Measurements from ENCODE around the gene SBF2.
"Not testable (repeated sequence)": the region's sequence is repeated elsewhere in the genome, so short reads cannot be mapped to it uniquely, and the experiment has no call there.

Gene SBF2

GRCh38 chr11:9957072-9957471 is 336.9 kb downstream of the SBF2 start:
- H3K27me3 ChIP-seq (ENCODE audit: control insufficient read depth, insufficient read depth, low read length): no peaks in the 10 kb centered on the region
- no peaks in the 10 kb centered on the region for H3K36me3 ChIP-seq (ENCODE audit: control insufficient read depth, insufficient read depth, low read length)
- H3K9me3 ChIP-seq (ENCODE audit: control insufficient read depth, insufficient read depth, low read length): no peaks in the 10 kb centered on the region
- no peak overlapping the region for H3K9ac ChIP-seq (ENCODE audit: low read depth, low read length)
- H3K4me1 ChIP-seq (ENCODE audit: control insufficient read depth, insufficient read depth, low read length): no peaks in the 10 kb centered on the region
- no peak overlapping the region for H3K4me3 ChIP-seq (ENCODE audit: low read depth, low read length)

GRCh38 chr11:9956483-9956882 is 337.5 kb downstream of the SBF2 start:
- H3K4me3 ChIP-seq (ENCODE audit: low read depth, low read length): no peak overlapping the region
- H3K36me3 ChIP-seq (ENCODE audit: control insufficient read depth, insufficient read depth, low read length): no peaks in the 10 kb centered on the region
- H3K9ac ChIP-seq (ENCODE audit: low read depth, low read length): no peak overlapping the region
- no peaks in the 10 kb centered on the region for H3K27me3 ChIP-seq (ENCODE audit: control insufficient read depth, insufficient read depth, low read length)
- no peaks in the 10 kb centered on the region for H3K9me3 ChIP-seq (ENCODE audit: control insufficient read depth, insufficient read depth, low read length)
- H3K4me1 ChIP-seq (ENCODE audit: control insufficient read depth, insufficient read depth, low read length): no peaks in the 10 kb centered on the region

- Histone ChIP-seq H3K9ac (ENCODE audit: low read depth, low read length) (no peak overlapping the region), H3K27me3 (ENCODE audit: control insufficient read depth, insufficient read depth, low read length) (no peaks in the 10 kb centered on the region), H3K36me3 (ENCODE audit: control insufficient read depth, insufficient read depth, low read length) (no peaks in the 10 kb centered on the region), H3K4me1 (ENCODE audit: control insufficient read depth, insufficient read depth, low read length) (no peaks in the 10 kb centered on the region), H3K4me3 (ENCODE audit: low read depth, low read length) (no peak overlapping the region), H3K9me3 (ENCODE audit: control insufficient read depth, insufficient read depth, low read length) (no peaks in the 10 kb centered on the region)
Observed at GRCh38 chr11:9955391-9955790, 338.6 kb downstream of the SBF2 start.

- H3K9me3 ChIP-seq (ENCODE audit: control insufficient read depth, insufficient read depth, low read length): no peaks in the 10 kb centered on the region
- H3K9ac ChIP-seq (ENCODE audit: low read depth, low read length): no peak overlapping the region
- no peaks in the 10 kb centered on the region for H3K27me3 ChIP-seq (ENCODE audit: control insufficient read depth, insufficient read depth, low read length)
- H3K4me1 ChIP-seq (ENCODE audit: control insufficient read depth, insufficient read depth, low read length): no peaks in the 10 kb centered on the region
- H3K4me3 ChIP-seq (ENCODE audit: low read depth, low read length): no peak overlapping the region
- H3K36me3 ChIP-seq (ENCODE audit: control insufficient read depth, insufficient read depth, low read length): no peaks in the 10 kb centered on the region
Observed at GRCh38 chr11:9953994-9954626, 339.9 kb downstream of the SBF2 start.

GRCh38 chr11:9952511-9953196 is 341.4 kb downstream of the SBF2 start:
- H3K36me3 ChIP-seq (ENCODE audit: control insufficient read depth, insufficient read depth, low read length): no peaks in the 10 kb centered on the region

GRCh38 chr11:9951807-9952206 is 342.2 kb downstream of the SBF2 start:
- Histone ChIP-seq H3K4me3 (ENCODE audit: low read depth, low read length) (no peak overlapping the region), H3K36me3 (ENCODE audit: control insufficient read depth, insufficient read depth, low read length) (no peaks in the 10 kb centered on the region), H3K27me3 (ENCODE audit: control insufficient read depth, insufficient read depth, low read length) (no peaks in the 10 kb centered on the region), H3K9me3 (ENCODE audit: control insufficient read depth, insufficient read depth, low read length) (no peaks in the 10 kb centered on the region), H3K4me1 (ENCODE audit: control insufficient read depth, insufficient read depth, low read length) (no peaks in the 10 kb centered on the region), H3K9ac (ENCODE audit: low read depth, low read length) (no peak overlapping the region)

More at GRCh38 chr11:9952511-9953196, 341.4 kb downstream of the SBF2 start:
- no peak overlapping the region for H3K9ac ChIP-seq (ENCODE audit: low read depth, low read length)
- no peak overlapping the region for H3K4me3 ChIP-seq (ENCODE audit: low read depth, low read length)
- H3K9me3 ChIP-seq (ENCODE audit: control insufficient read depth, insufficient read depth, low read length): no peaks in the 10 kb centered on the region
- H3K4me1 ChIP-seq (ENCODE audit: control insufficient read depth, insufficient read depth, low read length): no peaks in the 10 kb centered on the region
- no peaks in the 10 kb centered on the region for H3K27me3 ChIP-seq (ENCODE audit: control insufficient read depth, insufficient read depth, low read length)

GRCh38 chr11:9950462-9950861 is 343.6 kb downstream of the SBF2 start:
- no peak overlapping the region for H3K9ac ChIP-seq (ENCODE audit: low read depth, low read length)
- H3K27me3 ChIP-seq (ENCODE audit: control insufficient read depth, insufficient read depth, low read length): no peaks in the 10 kb centered on the region
- no peaks in the 10 kb centered on the region for H3K36me3 ChIP-seq (ENCODE audit: control insufficient read depth, insufficient read depth, low read length)
- H3K4me3 ChIP-seq (ENCODE audit: low read depth, low read length): no peak overlapping the region
- no peaks in the 10 kb centered on the region for H3K4me1 ChIP-seq (ENCODE audit: control insufficient read depth, insufficient read depth, low read length)
- no peaks in the 10 kb centered on the region for H3K9me3 ChIP-seq (ENCODE audit: control insufficient read depth, insufficient read depth, low read length)

GRCh38 chr11:9947231-9947864 is 346.7 kb downstream of the SBF2 start:
- Histone ChIP-seq H3K9ac (ENCODE audit: low read depth, low read length) (no peak overlapping the region), H3K9me3 (ENCODE audit: control insufficient read depth, insufficient read depth, low read length) (no peaks in the 10 kb centered on the region), H3K36me3 (ENCODE audit: control insufficient read depth, insufficient read depth, low read length) (no peaks in the 10 kb centered on the region), H3K4me1 (ENCODE audit: control insufficient read depth, insufficient read depth, low read length) (no peaks in the 10 kb centered on the region), H3K4me3 (ENCODE audit: low read depth, low read length) (no peak overlapping the region), H3K27me3 (ENCODE audit: control insufficient read depth, insufficient read depth, low read length) (no peaks in the 10 kb centered on the region)

GRCh38 chr11:9945680-9946079 is 348.3 kb downstream of the SBF2 start:
- H3K27me3 ChIP-seq (ENCODE audit: control insufficient read depth, insufficient read depth, low read length); H3K4me3 ChIP-seq (ENCODE audit: low read depth, low read length); H3K9me3 ChIP-seq (ENCODE audit: control insufficient read depth, insufficient read depth, low read length); H3K36me3 ChIP-seq (ENCODE audit: control insufficient read depth, insufficient read depth, low read length); H3K9ac ChIP-seq (ENCODE audit: low read depth, low read length); H3K4me1 ChIP-seq (ENCODE audit: control insufficient read depth, insufficient read depth, low read length): not testable (repeated sequence)

- no peak overlapping the region for H3K4me3 ChIP-seq (ENCODE audit: low read depth, low read length)
- no peaks in the 10 kb centered on the region for H3K9me3 ChIP-seq (ENCODE audit: control insufficient read depth, insufficient read depth, low read length)
- no peak overlapping the region for H3K9ac ChIP-seq (ENCODE audit: low read depth, low read length)
- H3K36me3 ChIP-seq (ENCODE audit: control insufficient read depth, insufficient read depth, low read length): no peaks in the 10 kb centered on the region
- H3K27me3 ChIP-seq (ENCODE audit: control insufficient read depth, insufficient read depth, low read length): no peaks in the 10 kb centered on the region
- H3K4me1 ChIP-seq (ENCODE audit: control insufficient read depth, insufficient read depth, low read length): no peaks in the 10 kb centered on the region
Observed at GRCh38 chr11:9943386-9944110, 350.5 kb downstream of the SBF2 start.

- Histone ChIP-seq H3K9ac (ENCODE audit: low read depth, low read length) (no peak overlapping the region), H3K4me3 (ENCODE audit: low read depth, low read length) (no peak overlapping the region), H3K27me3 (ENCODE audit: control insufficient read depth, insufficient read depth, low read length) (no peaks in the 10 kb centered on the region), H3K9me3 (ENCODE audit: control insufficient read depth, insufficient read depth, low read length) (no peaks in the 10 kb centered on the region), H3K4me1 (ENCODE audit: control insufficient read depth, insufficient read depth, low read length) (no peaks in the 10 kb centered on the region), H3K36me3 (ENCODE audit: control insufficient read depth, insufficient read depth, low read length) (no peaks in the 10 kb centered on the region)
Observed at GRCh38 chr11:9941991-9942390, 352.0 kb downstream of the SBF2 start.
